GM19351 (cell line): Measurements from ENCODE around the gene LIPA.

Experiments used
- ATAC-seq: cut with Tn5 transposase; IDR thresholded peaks from one replicate; pipeline ENCODE4 v1.9.1; 2021; ENCODE audit warnings: mild to moderate bottlenecking, moderate library complexity; ENCODE audit not compliant: unreplicated experiment

Gene LIPA

GRCh38 chr10:89241486-89242344 is 9.9 kb downstream of the LIPA start:
- ATAC-seq, result no peak

GRCh38 chr10:89241026-89241425 is 10.5 kb downstream of the LIPA start:
- ATAC-seq, result no peak

- no peak for ATAC-seq
These were observed 11.1 kb downstream of the LIPA start for GRCh38 chr10:89240519-89240918.

- ATAC-seq, result no peak
These were observed 12.5 kb downstream of the LIPA start for GRCh38 chr10:89238956-89239644.

- ATAC-seq, result no peak
These were observed 13.7 kb downstream of the LIPA start for GRCh38 chr10:89237849-89238248.

- ATAC-seq, result no peak
These were observed 15.3 kb downstream of the LIPA start for GRCh38 chr10:89236226-89236797.

GRCh38 chr10:89235073-89235798 is 16.3 kb downstream of the LIPA start:
- ATAC-seq, result no peak

- ATAC-seq, result no peak
These were observed 18.5 kb downstream of the LIPA start for GRCh38 chr10:89233033-89233432.

- ATAC-seq, result no peak
These were observed 22.6 kb downstream of the LIPA start for GRCh38 chr10:89228962-89229361.

- ATAC-seq, result no peak
These were observed 23.4 kb downstream of the LIPA start for GRCh38 chr10:89228146-89228545.

GRCh38 chr10:89226891-89227290 is 24.7 kb downstream of the LIPA start:
- ATAC-seq, result no peak

GRCh38 chr10:89224739-89225443 is 26.7 kb downstream of the LIPA start:
- ATAC-seq, result no peak

- no peak for ATAC-seq
These were observed 29.7 kb downstream of the LIPA start for GRCh38 chr10:89221919-89222318.

GRCh38 chr10:89219513-89220218 is 31.9 kb downstream of the LIPA start:
- no peak for ATAC-seq

- ATAC-seq, result no peak
These were observed 34.3 kb downstream of the LIPA start for GRCh38 chr10:89217057-89217990.

- ATAC-seq, result no peak
These were observed 35.5 kb downstream of the LIPA start for GRCh38 chr10:89216056-89216455.

- ATAC-seq, result no peak
These were observed 36.1 kb downstream of the LIPA start for GRCh38 chr10:89215511-89215910.

GRCh38 chr10:89214566-89215165 is 36.9 kb downstream of the LIPA start:
- no peak for ATAC-seq
